ENCODE measurements around the gene ESCO1. TPM values are rescaled to one million over a fixed set of nuclear protein-coding genes. Genes with fewer than 3 reads are reported as not detected.

ESCO1 gene
- total RNA-seq, 1 donor from 2014 or later, result 16.5 TPM

DNA sequence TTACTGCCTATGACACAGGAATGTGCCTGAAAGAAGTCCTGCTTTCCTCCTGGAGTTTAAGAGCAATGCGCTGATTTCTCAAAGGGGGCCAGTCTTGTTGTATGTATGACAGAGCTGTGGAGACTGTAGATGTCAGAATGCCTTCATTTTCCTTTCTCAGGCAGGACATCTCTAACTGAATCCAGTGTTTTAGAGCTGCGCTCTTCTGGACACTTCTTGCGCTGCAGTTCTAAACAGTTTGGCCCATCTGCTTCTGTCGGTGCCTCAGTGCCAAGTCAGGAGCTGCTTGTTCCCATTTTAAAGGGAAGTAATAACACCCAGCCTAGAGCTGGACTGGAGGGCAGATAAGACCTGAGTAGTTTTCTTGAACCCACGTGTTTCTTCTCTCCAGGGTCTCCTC is 91.4 kb downstream of the ESCO1 start:
- Histone ChIP-seq H3K4me1 (no peaks in the 10 kb centered on the region), H3K36me3 (peaks cover 2% of the 10 kb centered on the region), H3K4me3 (no peak overlapping the region), H3K27me3 (ENCODE audit: low read depth) (no peaks in the 10 kb centered on the region), H3K27ac (no peak overlapping the region), H3K9me3 (no peaks in the 10 kb centered on the region)
- DNase-seq (no peak), ATAC-seq (no peak)
- intact Hi-C loops (cut with DNase I), result no loop called here
- TF ChIP-seq CTCF (IDR thresholded peaks at IDR 0.05), result no peak

GRCh38 chr18:21507913-21508701 is 92.4 kb downstream of the ESCO1 start:
- H3K36me3 ChIP-seq, result no peaks in the 10 kb centered on the region
- H3K9me3 ChIP-seq, result no peaks in the 10 kb centered on the region
- ATAC-seq, result no peak
- TF ChIP-seq CTCF (IDR thresholded peaks at IDR 0.05), result no peak
- H3K4me3 ChIP-seq, result no peak overlapping the region
- no peak for DNase-seq
- no peaks in the 10 kb centered on the region for H3K27me3 ChIP-seq (ENCODE audit: low read depth)
- intact Hi-C loops (cut with DNase I), result no loop called here
- no peaks in the 10 kb centered on the region for H3K4me1 ChIP-seq
- no peak overlapping the region for H3K27ac ChIP-seq

DNA sequence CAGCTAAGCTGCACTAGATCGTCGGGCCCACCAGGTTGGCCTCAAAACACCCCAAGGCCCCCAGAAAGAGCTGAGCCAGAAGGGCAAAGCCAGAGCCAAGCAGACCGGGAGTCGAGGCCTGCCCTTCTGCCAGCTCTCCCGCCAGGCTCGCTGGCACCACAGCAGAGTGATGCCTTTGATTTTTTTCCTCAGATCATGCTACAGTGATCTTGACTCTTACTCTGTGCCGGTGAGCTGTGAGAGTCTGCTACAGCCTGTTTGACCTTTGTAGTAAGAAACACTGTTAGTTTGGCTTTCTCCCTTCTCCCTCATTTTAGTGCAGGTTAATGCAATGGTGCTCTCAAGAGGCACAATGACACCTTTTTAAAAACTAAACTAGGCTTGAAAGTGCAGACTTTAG is 97.8 kb downstream of the ESCO1 start:
- Histone ChIP-seq H3K4me3 (no peak overlapping the region), H3K27ac (no peak overlapping the region), H3K36me3 (no peaks in the 10 kb centered on the region), H3K27me3 (ENCODE audit: low read depth) (no peaks in the 10 kb centered on the region), H3K9me3 (no peaks in the 10 kb centered on the region), H3K4me1 (no peaks in the 10 kb centered on the region)
- ATAC-seq (no peak), DNase-seq (no peak)
- no peak for TF ChIP-seq CTCF (IDR thresholded peaks at IDR 0.05)
- intact Hi-C loops (cut with DNase I), result no loop called here

DNA sequence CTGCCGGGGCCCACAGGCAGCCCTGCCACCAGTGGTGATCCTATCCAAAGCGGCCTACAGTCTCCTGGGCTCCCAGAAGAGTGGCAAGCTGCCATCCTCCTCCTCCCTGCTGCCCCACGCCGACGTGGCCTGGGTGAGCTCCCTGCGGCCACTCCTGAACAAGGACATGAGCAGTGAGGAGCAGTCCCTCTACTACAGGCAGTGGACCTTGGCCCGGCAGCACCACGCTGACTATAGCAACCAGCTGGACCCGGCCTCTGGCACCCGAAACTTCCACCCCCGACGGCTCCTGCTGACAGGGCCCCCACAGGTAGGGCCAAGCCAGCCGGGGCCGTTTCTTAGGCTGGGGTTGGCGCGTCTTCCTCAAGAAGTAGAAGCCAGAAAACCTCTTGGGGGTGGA is 100.5 kb downstream of the ESCO1 start:
- H3K27ac ChIP-seq, result no peak overlapping the region
- no peaks in the 10 kb centered on the region for H3K9me3 ChIP-seq
- H3K27me3 ChIP-seq (ENCODE audit: low read depth), result no peaks in the 10 kb centered on the region
- no peaks in the 10 kb centered on the region for H3K4me1 ChIP-seq
- no peaks in the 10 kb centered on the region for H3K36me3 ChIP-seq
- no peak overlapping the region for H3K4me3 ChIP-seq
- intact Hi-C loops (cut with DNase I), result no loop called here
- TF ChIP-seq CTCF (IDR thresholded peaks at IDR 0.05), result no peak
- ATAC-seq (peak in 1 of 2 donors; percentile 28), DNase-seq (no peak)

- H3K27ac ChIP-seq, result no peak overlapping the region
- no peak for TF ChIP-seq CTCF (IDR thresholded peaks at IDR 0.05)
- no peak overlapping the region for H3K4me3 ChIP-seq
- intact Hi-C loops (cut with DNase I), result no loop called here
- DNase-seq, result no peak
- H3K36me3 ChIP-seq, result no peaks in the 10 kb centered on the region
- H3K27me3 ChIP-seq (ENCODE audit: low read depth), result no peaks in the 10 kb centered on the region
- H3K9me3 ChIP-seq, result no peaks in the 10 kb centered on the region
- ATAC-seq, result no peak
- no peaks in the 10 kb centered on the region for H3K4me1 ChIP-seq
Observed at GRCh38 chr18:21496277-21496835, 104.1 kb downstream of the ESCO1 start.
